Measurements from ENCODE around the gene KCTD16. TPM values are rescaled to one million over a fixed set of nuclear protein-coding genes. Genes with fewer than 3 reads are reported as not detected.

Gene KCTD16
- polyA plus RNA-seq, 1 of the 3 experiments (the other 2 are of a cell fraction) = 0.03 TPM

DNA sequence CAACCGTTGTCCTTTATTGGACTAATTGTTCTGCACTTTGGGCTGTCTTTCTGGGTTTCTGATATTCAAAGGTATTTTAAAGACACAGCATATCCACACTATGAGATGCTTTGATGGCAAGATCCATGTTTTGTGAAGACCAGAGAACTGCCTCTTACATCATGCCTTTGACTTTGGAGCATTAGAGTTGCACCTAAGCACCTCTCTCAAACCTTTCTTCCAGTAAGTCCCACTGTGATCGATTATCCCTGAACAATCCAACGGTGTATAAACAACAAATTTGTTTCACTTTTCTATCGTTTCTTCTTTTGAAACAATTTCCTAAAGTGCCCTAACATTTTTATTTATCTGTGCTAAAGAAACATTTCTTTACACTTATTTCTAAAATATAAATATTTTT is 144.4 kb downstream of the KCTD16 start:
- H2AFZ ChIP-seq (ENCODE audit: low read depth) = no peak overlapping the region
- no peak overlapping the region for H3K27ac ChIP-seq (ENCODE audit: low read depth in 2 of 2, low read length in 1 of 2)
- H3K4me1 ChIP-seq (ENCODE audit: control insufficient read depth in 1 of 2, insufficient read depth in 2 of 2, low read depth in 1 of 2, low read length in 1 of 2) = peaks cover 0 to 4% of the 10 kb centered on the region in 2 experiments; a peak in 2 of 4 replicates
- no peaks in the 10 kb centered on the region for H3K36me3 ChIP-seq (replicated peaks in 1 of 2; ENCODE audit: control insufficient read depth in 1 of 2, insufficient read depth in 2 of 2, low read length in 1 of 2)
- CTCF ChIA-PET = no interaction called here
- no peaks in the 10 kb centered on the region for H3K79me2 ChIP-seq (ENCODE audit: insufficient read depth)
- no peaks in the 10 kb centered on the region for H3K9me3 ChIP-seq
- no peak overlapping the region for H3K4me3 ChIP-seq (ENCODE audit: low read depth in 2 of 2, low read length in 1 of 2)
- no peaks in the 10 kb centered on the region for H3K9me2 ChIP-seq
- no peaks in the 10 kb centered on the region; the same call in 1 of the 2 replicates for H3K27me3 ChIP-seq (ENCODE audit: insufficient read depth)
- DNase-seq = no peak
- TF ChIP-seq NFIC (IDR thresholded peaks at IDR 0.05; ENCODE audit: borderline replicate concordance) (no peak), MXI1 (IDR thresholded peaks at IDR 0.05; ENCODE audit: low read depth, low read length) (no peak), GABPA (IDR thresholded peaks at IDR 0.05; ENCODE audit: low read depth) (no peak)
- no peak overlapping the region for H3K9ac ChIP-seq
- POLR2A ChIA-PET = no interaction called here
- no peaks in the 10 kb centered on the region for H4K20me1 ChIP-seq (ENCODE audit: insufficient read depth)
- no peaks in the 10 kb centered on the region for H3F3A ChIP-seq (replicated peaks; ENCODE audit: insufficient read depth)
- H3K4me2 ChIP-seq = no peak overlapping the region
- 45% methylated on average over 4 of the region's 4 CpGs for WGBS (ENCODE audit: low lambda C conversion rate)

- POLR2A ChIA-PET = no interaction called here
- no peaks in the 10 kb centered on the region for H3K9me2 ChIP-seq
- H3K4me1 ChIP-seq (ENCODE audit: control insufficient read depth in 1 of 2, insufficient read depth in 2 of 2, low read depth in 1 of 2, low read length in 1 of 2) = peaks cover 0 to 4% of the 10 kb centered on the region in 2 experiments; a peak in 2 of 4 replicates
- H3K36me3 ChIP-seq (replicated peaks in 1 of 2; ENCODE audit: control insufficient read depth in 1 of 2, insufficient read depth in 2 of 2, low read length in 1 of 2) = no peaks in the 10 kb centered on the region
- H3K4me2 ChIP-seq = no peak overlapping the region
- H4K20me1 ChIP-seq (ENCODE audit: insufficient read depth) = no peaks in the 10 kb centered on the region
- TF ChIP-seq, protein P1, sequence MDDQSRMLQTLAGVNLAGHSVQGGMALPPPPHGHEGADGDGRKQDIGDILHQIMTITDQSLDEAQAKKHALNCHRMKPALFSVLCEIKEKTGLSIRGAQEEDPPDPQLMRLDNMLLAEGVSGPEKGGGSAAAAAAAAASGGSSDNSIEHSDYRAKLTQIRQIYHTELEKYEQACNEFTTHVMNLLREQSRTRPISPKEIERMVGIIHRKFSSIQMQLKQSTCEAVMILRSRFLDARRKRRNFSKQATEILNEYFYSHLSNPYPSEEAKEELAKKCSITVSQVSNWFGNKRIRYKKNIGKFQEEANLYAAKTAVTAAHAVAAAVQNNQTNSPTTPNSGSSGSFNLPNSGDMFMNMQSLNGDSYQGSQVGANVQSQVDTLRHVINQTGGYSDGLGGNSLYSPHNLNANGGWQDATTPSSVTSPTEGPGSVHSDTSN (IDR thresholded peaks at IDR 0.05) = no peak
- TF ChIP-seq RAD21 (IDR thresholded peaks at IDR 0.05; ENCODE audit: low read length) (no peak), SIN3A (IDR thresholded peaks at IDR 0.05; ENCODE audit: borderline replicate concordance, low read depth, low read length) (no peak), RFX5 (IDR thresholded peaks at IDR 0.05; ENCODE audit: low read length) (no peak), MAX (IDR thresholded peaks at IDR 0.05; ENCODE audit: low read depth) (no peak), TCF12 (IDR thresholded peaks at IDR 0.05) (no peak), FOXJ3 (CRISPR knock-in tag; IDR thresholded peaks at IDR 0.05) (no peak), ZBTB33 (IDR thresholded peaks at IDR 0.05; ENCODE audit: borderline replicate concordance, low read depth) (no peak), NFIC (IDR thresholded peaks at IDR 0.05; ENCODE audit: borderline replicate concordance) (no peak)
- TF ChIP-seq, protein P2, sequence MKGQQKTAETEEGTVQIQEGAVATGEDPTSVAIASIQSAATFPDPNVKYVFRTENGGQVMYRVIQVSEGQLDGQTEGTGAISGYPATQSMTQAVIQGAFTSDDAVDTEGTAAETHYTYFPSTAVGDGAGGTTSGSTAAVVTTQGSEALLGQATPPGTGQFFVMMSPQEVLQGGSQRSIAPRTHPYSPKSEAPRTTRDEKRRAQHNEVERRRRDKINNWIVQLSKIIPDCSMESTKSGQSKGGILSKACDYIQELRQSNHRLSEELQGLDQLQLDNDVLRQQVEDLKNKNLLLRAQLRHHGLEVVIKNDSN (IDR thresholded peaks at IDR 0.05; ENCODE audit: borderline replicate concordance, low read depth) = no peak
- TF ChIP-seq, protein P3, sequence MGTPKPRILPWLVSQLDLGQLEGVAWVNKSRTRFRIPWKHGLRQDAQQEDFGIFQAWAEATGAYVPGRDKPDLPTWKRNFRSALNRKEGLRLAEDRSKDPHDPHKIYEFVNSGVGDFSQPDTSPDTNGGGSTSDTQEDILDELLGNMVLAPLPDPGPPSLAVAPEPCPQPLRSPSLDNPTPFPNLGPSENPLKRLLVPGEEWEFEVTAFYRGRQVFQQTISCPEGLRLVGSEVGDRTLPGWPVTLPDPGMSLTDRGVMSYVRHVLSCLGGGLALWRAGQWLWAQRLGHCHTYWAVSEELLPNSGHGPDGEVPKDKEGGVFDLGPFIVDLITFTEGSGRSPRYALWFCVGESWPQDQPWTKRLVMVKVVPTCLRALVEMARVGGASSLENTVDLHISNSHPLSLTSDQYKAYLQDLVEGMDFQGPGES (IDR thresholded peaks at IDR 0.05; ENCODE audit: low read depth, low read length) = no peak
- H3K9me3 ChIP-seq = no peaks in the 10 kb centered on the region
- WGBS (ENCODE audit: low lambda C conversion rate) = 61% methylated on average over 12 of the region's 12 CpGs
- no peak for DNase-seq
- no peaks in the 10 kb centered on the region; the same call in 1 of the 2 replicates for H3K27me3 ChIP-seq (ENCODE audit: insufficient read depth)
- H3K27ac ChIP-seq (ENCODE audit: low read depth in 2 of 2, low read length in 1 of 2) = no peak overlapping the region
- no peak overlapping the region for H3K9ac ChIP-seq
- no peak overlapping the region for H3K4me3 ChIP-seq (ENCODE audit: low read depth in 2 of 2, low read length in 1 of 2)
- no peak overlapping the region for H2AFZ ChIP-seq (ENCODE audit: low read depth)
- H3K79me2 ChIP-seq (ENCODE audit: insufficient read depth) = no peaks in the 10 kb centered on the region
- no peaks in the 10 kb centered on the region for H3F3A ChIP-seq (replicated peaks; ENCODE audit: insufficient read depth)
- CTCF ChIA-PET = no interaction called here
Observed at GRCh38 chr5:144315994-144316634, 145.4 kb downstream of the KCTD16 start.

All from SK-N-SH (cell line).